HG03354 (cell line): ENCODE results near the gene LRMDA.

ENCODE experiments used
- ATAC-seq: cut with Tn5 transposase; IDR thresholded peaks from one replicate; pipeline ENCODE4 v1.9.1; 2021; ENCODE audit warnings: mild to moderate bottlenecking; ENCODE audit not compliant: unreplicated experiment, poor library complexity, severe bottlenecking

The LRMDA gene

GRCh38 chr10:75773231-75773780 lies 341.9 kb downstream of the LRMDA start:
- ATAC-seq: no peak

GRCh38 chr10:75773813-75774782 lies 342.7 kb downstream of the LRMDA start:
- no peak for ATAC-seq

- no peak for ATAC-seq
Measured at GRCh38 chr10:75774783-75775490, 343.5 kb downstream of the LRMDA start.

GRCh38 chr10:75776738-75777504 lies 345.5 kb downstream of the LRMDA start:
- no peak for ATAC-seq

GRCh38 chr10:75778665-75779064 lies 347.2 kb downstream of the LRMDA start:
- ATAC-seq: no peak

GRCh38 chr10:75779276-75779675 lies 347.9 kb downstream of the LRMDA start:
- no peak for ATAC-seq

GRCh38 chr10:75782463-75783248 lies 351.2 kb downstream of the LRMDA start:
- ATAC-seq: no peak

- no peak for ATAC-seq
Measured at GRCh38 chr10:75788394-75789205, 357.2 kb downstream of the LRMDA start.

- ATAC-seq: no peak
Measured at GRCh38 chr10:75793848-75794247, 362.4 kb downstream of the LRMDA start.

GRCh38 chr10:75801121-75801520 lies 369.7 kb downstream of the LRMDA start:
- no peak for ATAC-seq

GRCh38 chr10:75801661-75802060 lies 370.2 kb downstream of the LRMDA start:
- ATAC-seq: no peak

GRCh38 chr10:75803121-75803520 lies 371.7 kb downstream of the LRMDA start:
- ATAC-seq: no peak

GRCh38 chr10:75803816-75804552 lies 372.6 kb downstream of the LRMDA start:
- ATAC-seq: no peak

GRCh38 chr10:75806186-75806585 lies 374.8 kb downstream of the LRMDA start:
- no peak for ATAC-seq

GRCh38 chr10:75807456-75807855 lies 376.0 kb downstream of the LRMDA start:
- ATAC-seq: no peak

GRCh38 chr10:75809003-75809402 lies 377.6 kb downstream of the LRMDA start:
- ATAC-seq: no peak

GRCh38 chr10:75814014-75814413 lies 382.6 kb downstream of the LRMDA start:
- ATAC-seq: no peak

GRCh38 chr10:75815066-75815465 lies 383.6 kb downstream of the LRMDA start:
- no peak for ATAC-seq
